ENCODE measurements around the gene C12orf76.

Gene C12orf76

GRCh38 chr12:109998241-109998903 is 50.0 kb downstream of the C12orf76 start:
- H3K27ac ChIP-seq: peak overlapping the region in 1 of 2 donors; percentile 87
- TF ChIP-seq CTCF (IDR thresholded peaks at IDR 0.05): no peak
- DNase-seq (ENCODE audit: low spot score): no peak
- H3K4me3 ChIP-seq: peak overlapping the region; percentile 97

GRCh38 chr12:109997393-109997792 is 50.9 kb downstream of the C12orf76 start:
- TF ChIP-seq CTCF (IDR thresholded peaks at IDR 0.05): no peak
- H3K4me3 ChIP-seq: no peak overlapping the region

GRCh38 chr12:109996483-109996853 is 51.9 kb downstream of the C12orf76 start:
- DNase-seq (ENCODE audit: low spot score): no peak
- TF ChIP-seq CTCF (IDR thresholded peaks at IDR 0.05): no peak
- Histone ChIP-seq H3K27ac (peak overlapping the region; percentile 43 to 94), H3K4me3 (peak overlapping the region; percentile 99)

More at GRCh38 chr12:109997393-109997792, 50.9 kb downstream of the C12orf76 start:
- H3K27ac ChIP-seq: no peak overlapping the region
- no peak for DNase-seq (ENCODE audit: low spot score)

GRCh38 chr12:109995686-109996482 is 52.4 kb downstream of the C12orf76 start, which contains the start of gene GIT2:
GIT2 (minus strand) TSS chr12:109996368; CDS start chr12:109996224, 144 bp downstream.
- DNase-seq (ENCODE audit: low spot score): peak; percentile 95
- H3K27ac ChIP-seq: peak within 1 kb of the TSS; percentile 43 to 94
- TF ChIP-seq CTCF (IDR thresholded peaks at IDR 0.05): no peak

GRCh38 chr12:109995361-109995685 is 53.0 kb downstream of the C12orf76 start:
- Histone ChIP-seq H3K27ac (peak overlapping the region; percentile 43 to 94), H3K4me3 (peak overlapping the region; percentile 99)
- no peak for TF ChIP-seq CTCF (IDR thresholded peaks at IDR 0.05)
- DNase-seq (ENCODE audit: low spot score): no peak

More at GRCh38 chr12:109995686-109996482, 52.4 kb downstream of the C12orf76 start, which contains the start of gene GIT2:
- H3K4me3 ChIP-seq: peak within 1 kb of the TSS; percentile 99

GRCh38 chr12:109994401-109995175 is 53.7 kb downstream of the C12orf76 start:
- peak overlapping the region; percentile 99 for H3K4me3 ChIP-seq
- no peak for DNase-seq (ENCODE audit: low spot score)
- no peak for TF ChIP-seq CTCF (IDR thresholded peaks at IDR 0.05)
- peak overlapping the region in 1 of 2 donors; percentile 94 for H3K27ac ChIP-seq
